K562 (cell line): ENCODE measurements around the gene THAP5. TPM values are rescaled to one million over a fixed set of nuclear protein-coding genes. Genes with fewer than 3 reads are reported as not detected.
"Not testable (repeated sequence)": the region's sequence is repeated elsewhere in the genome, so short reads cannot be mapped to it uniquely, and the experiment has no call there.

Experiments
- HES1 ChIP-seq: fragments of 450-650 bp; IDR thresholded peaks from 2 replicates; pipeline ENCODE4 v1.6.1; 2016; ENCODE audit warnings: low read depth, mild to moderate bottlenecking, moderate library complexity
- HIVEP1 ChIP-seq: fragments of 250-450 bp; sonication (Bioruptor Pico); IDR thresholded peaks from 2 replicates; pipeline ENCODE4 v1.4.0; 2020; ENCODE audit warnings: mild to moderate bottlenecking
- KLF1 ChIP-seq: fragments of 450-650 bp; IDR thresholded peaks from 2 replicates; pipeline ENCODE4 v1.6.1; 2016; ENCODE audit warnings: missing genetic modification characterization, missing compliant biosample characterization
- L3MBTL2 ChIP-seq: fragments of 450-650 bp; IDR thresholded peaks from 2 replicates; pipeline ENCODE4 v1.6.1; 2016; ENCODE audit warnings: mild to moderate bottlenecking, moderate library complexity
- MEIS2 ChIP-seq: fragments of 450-650 bp; IDR thresholded peaks from 2 replicates; pipeline ENCODE4 v1.6.1; 2014; ENCODE audit warnings: mild to moderate bottlenecking; ENCODE audit not compliant: partially characterized antibody
- MITF ChIP-seq: IDR thresholded peaks from 2 replicates; pipeline ENCODE4 v1.6.1; 2014; ENCODE audit warnings: antibody characterized with exemption
- MTA3 ChIP-seq: fragments of 450-650 bp; formaldehyde crosslinking; IDR thresholded peaks from 2 replicates; pipeline ENCODE4 v1.6.1; 2017; ENCODE audit warnings: mild to moderate bottlenecking, borderline replicate concordance
- NCOA2 ChIP-seq, 2 experiments: fragments of 450-650 bp; IDR thresholded peaks; 2 replicates each; pipeline ENCODE4 v1.6.1; 2018; ENCODE audit warnings: mild to moderate bottlenecking in 2 of 2, moderate library complexity in 1 of 2; ENCODE audit not compliant: partially characterized antibody in 2 of 2
- NCOA6 ChIP-seq: fragments of 450-650 bp; IDR thresholded peaks from 2 replicates; pipeline ENCODE4 v1.6.1; 2017; ENCODE audit warnings: mild to moderate bottlenecking
- NFIC ChIP-seq: fragments of 450-650 bp; IDR thresholded peaks from 2 replicates; pipeline ENCODE4 v1.6.1; 2017; ENCODE audit warnings: mild to moderate bottlenecking, inconsistent platforms
- RCOR1 ChIP-seq, 2 experiments: IDR thresholded peaks; 2 replicates each; pipeline ENCODE4 v1.6.1; 2012; ENCODE audit warnings: low read depth in 2 of 2, low read length in 2 of 2, borderline replicate concordance in 1 of 2, improper control_type of control experiment in 1 of 2
- SPI1 ChIP-seq: IDR thresholded peaks from 2 replicates; pipeline ENCODE4 v1.6.1; 2011; ENCODE audit warnings: low read depth, low read length, control low read depth, borderline replicate concordance
- TRIM24 ChIP-seq, 2 experiments: fragments of 450-650 bp; IDR thresholded peaks; 2 replicates each; pipeline ENCODE4 v1.6.1; 2016
- ZEB2 ChIP-seq: fragments of 450-650 bp; IDR thresholded peaks from 2 replicates; pipeline ENCODE4 v1.6.1; 2016
- ZKSCAN1 ChIP-seq: fragments of 150-350 bp; IDR thresholded peaks from 2 replicates; pipeline ENCODE4 v1.6.1; 2016; ENCODE audit warnings: low read depth, low read length
- polyA plus RNA-seq, 8 experiments: library from polyadenylated mRNA; depleted of rRNA in 4 of 8; stranded (reverse) in 5 of 8; unstranded in 3 of 8; fragments of >200 nt; fragmentation: Nextera tagmentation in 2 of 8; fragmentation: Illumina TruSeq in 1 of 8; extraction: Ambion mirVana in 2 of 8; extraction: Trizol in 1 of 8; gene quantifications; 2 replicates each; pipeline versions ENCODE4 v1.2.1 to v1.2.3, GENCODE V29; 2011 to 2014; ENCODE audit warnings: inconsistent platforms in 1 of 8, missing spikeins in 1 of 8
- total RNA-seq, 7 experiments: library from RNA; depleted of rRNA in 6 of 7; stranded (reverse); fragments of >200 nt in 6 of 7; fragmentation: Illumina TruSeq in 2 of 7; extraction: Trizol in 2 of 7; gene quantifications; 2 replicates each; pipeline versions ENCODE4 v1.2.1 to v1.2.3, GENCODE V29; 2011 to 2021; ENCODE audit warnings: low replicate concordance in 1 of 7
- TF ChIP-seq, protein P1 (sequence below), 2 experiments: fragments of 450-650 bp; formaldehyde crosslinking in 1 of 2; IDR thresholded peaks; 2 replicates each; pipeline versions ENCODE4 v1.4.0 to v1.6.1; 2014 to 2020; ENCODE audit warnings: mild to moderate bottlenecking in 2 of 2, borderline replicate concordance in 1 of 2, low read depth in 1 of 2

Gene THAP5
- total and polyA plus RNA-seq, 9 of the 15 experiments (the other 6 are each of a cell fraction or from before 2014, with no cell fraction given): 16.5 to 58.1 (median 28.2) TPM

DNA sequence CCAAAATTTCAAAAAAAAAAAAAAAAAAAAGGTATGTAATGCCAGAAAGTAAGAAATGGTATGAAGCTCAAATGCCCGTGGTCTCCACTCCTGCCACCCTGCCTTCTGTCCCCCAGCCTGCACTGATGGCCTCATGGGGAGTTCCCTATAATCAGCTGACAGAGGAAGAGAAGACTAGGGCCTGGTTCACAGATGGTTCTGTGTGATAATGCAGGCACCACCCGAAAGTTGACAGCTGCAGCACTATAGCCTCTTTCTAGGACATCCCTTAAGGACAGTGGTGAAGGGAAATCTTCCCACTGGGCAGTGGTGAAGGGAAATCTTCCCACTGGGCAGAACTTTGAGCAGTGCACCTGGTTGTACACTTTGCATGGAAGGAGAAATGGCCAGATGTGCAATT is 31.3 kb downstream of the THAP5 start (continued):
- TF ChIP-seq MITF (peak; percentile 91), SPI1 (peak; percentile 84), MTA3 (0 out of 2 replicates have a peak, but pooled peaks have one; percentile 70), ZEB2 (peak; percentile 72; the same call in 1 of the 2 replicates), TRIM24 (IDR thresholded peaks at IDR 0.05) (peak; percentile 91 to 93), RCOR1 (IDR thresholded peaks at IDR 0.05; ENCODE audit: borderline replicate concordance in 1 of 2, low read depth in 2 of 2, low read length in 2 of 2) (peak in 1 of 2 experiments; percentile 90; a peak in 2 of 4 replicates), ZKSCAN1 (0 out of 2 replicates have a peak, but pooled peaks have one; percentile 38), HES1 (peak; percentile 57), NCOA6 (0 out of 2 replicates have a peak, but pooled peaks have one; percentile 9), HIVEP1 (CRISPR knock-in tag) (peak; percentile 88), MEIS2 (peak; percentile 86), KLF1 (tag) (peak; percentile 73; the same call in 1 of the 2 replicates), L3MBTL2 (peak; percentile 75), NFIC (peak; percentile 85), NCOA2 (IDR thresholded peaks at IDR 0.05; ENCODE audit: partially characterized antibody in 2 of 2) (peak in 1 of 2 experiments; percentile 64)
- TF ChIP-seq, protein P1, sequence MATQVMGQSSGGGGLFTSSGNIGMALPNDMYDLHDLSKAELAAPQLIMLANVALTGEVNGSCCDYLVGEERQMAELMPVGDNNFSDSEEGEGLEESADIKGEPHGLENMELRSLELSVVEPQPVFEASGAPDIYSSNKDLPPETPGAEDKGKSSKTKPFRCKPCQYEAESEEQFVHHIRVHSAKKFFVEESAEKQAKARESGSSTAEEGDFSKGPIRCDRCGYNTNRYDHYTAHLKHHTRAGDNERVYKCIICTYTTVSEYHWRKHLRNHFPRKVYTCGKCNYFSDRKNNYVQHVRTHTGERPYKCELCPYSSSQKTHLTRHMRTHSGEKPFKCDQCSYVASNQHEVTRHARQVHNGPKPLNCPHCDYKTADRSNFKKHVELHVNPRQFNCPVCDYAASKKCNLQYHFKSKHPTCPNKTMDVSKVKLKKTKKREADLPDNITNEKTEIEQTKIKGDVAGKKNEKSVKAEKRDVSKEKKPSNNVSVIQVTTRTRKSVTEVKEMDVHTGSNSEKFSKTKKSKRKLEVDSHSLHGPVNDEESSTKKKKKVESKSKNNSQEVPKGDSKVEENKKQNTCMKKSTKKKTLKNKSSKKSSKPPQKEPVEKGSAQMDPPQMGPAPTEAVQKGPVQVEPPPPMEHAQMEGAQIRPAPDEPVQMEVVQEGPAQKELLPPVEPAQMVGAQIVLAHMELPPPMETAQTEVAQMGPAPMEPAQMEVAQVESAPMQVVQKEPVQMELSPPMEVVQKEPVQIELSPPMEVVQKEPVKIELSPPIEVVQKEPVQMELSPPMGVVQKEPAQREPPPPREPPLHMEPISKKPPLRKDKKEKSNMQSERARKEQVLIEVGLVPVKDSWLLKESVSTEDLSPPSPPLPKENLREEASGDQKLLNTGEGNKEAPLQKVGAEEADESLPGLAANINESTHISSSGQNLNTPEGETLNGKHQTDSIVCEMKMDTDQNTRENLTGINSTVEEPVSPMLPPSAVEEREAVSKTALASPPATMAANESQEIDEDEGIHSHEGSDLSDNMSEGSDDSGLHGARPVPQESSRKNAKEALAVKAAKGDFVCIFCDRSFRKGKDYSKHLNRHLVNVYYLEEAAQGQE (IDR thresholded peaks at IDR 0.05; ENCODE audit: borderline replicate concordance): peak; percentile 17; the same call in 1 of the 2 replicates
- TF ChIP-seq, protein P1 (CRISPR knock-in tag; IDR thresholded peaks at IDR 0.05; ENCODE audit: low read depth): not testable (repeated sequence)
